ENCODE results near the gene INTS1.

Gene INTS1

GRCh38 chr7:1501487-1502270, 2.5 kb downstream of the INTS1 start:
- TF ChIP-seq CTCF (IDR thresholded peaks at IDR 0.05; ENCODE audit: borderline replicate concordance, insufficient read depth, low read depth, low read length) = no peak
- no peak overlapping the region for H3K4me3 ChIP-seq (ENCODE audit: low read depth, low read length)

- TF ChIP-seq CTCF (IDR thresholded peaks at IDR 0.05; ENCODE audit: borderline replicate concordance, insufficient read depth, low read depth, low read length) = no peak
- no peak overlapping the region for H3K4me3 ChIP-seq (ENCODE audit: low read depth, low read length)
Observed at GRCh38 chr7:1500064-1500807, 4.0 kb downstream of the INTS1 start.

GRCh38 chr7:1499367-1500029, 4.7 kb downstream of the INTS1 start:
- no peak overlapping the region for H3K4me3 ChIP-seq (ENCODE audit: low read depth, low read length)
- no peak for TF ChIP-seq CTCF (IDR thresholded peaks at IDR 0.05; ENCODE audit: borderline replicate concordance, insufficient read depth, low read depth, low read length)

GRCh38 chr7:1498370-1499305, 5.6 kb downstream of the INTS1 start:
- no peak overlapping the region for H3K4me3 ChIP-seq (ENCODE audit: low read depth, low read length)
- no peak for TF ChIP-seq CTCF (IDR thresholded peaks at IDR 0.05; ENCODE audit: borderline replicate concordance, insufficient read depth, low read depth, low read length)

GRCh38 chr7:1497293-1497927, 6.8 kb downstream of the INTS1 start:
- H3K4me3 ChIP-seq (ENCODE audit: low read depth, low read length) = no peak overlapping the region

More at GRCh38 chr7:1497293-1497927, 6.8 kb downstream of the INTS1 start:
- no peak for TF ChIP-seq CTCF (IDR thresholded peaks at IDR 0.05; ENCODE audit: borderline replicate concordance, insufficient read depth, low read depth, low read length)
